ENCODE measurements around the gene PRIM1.

DNA sequence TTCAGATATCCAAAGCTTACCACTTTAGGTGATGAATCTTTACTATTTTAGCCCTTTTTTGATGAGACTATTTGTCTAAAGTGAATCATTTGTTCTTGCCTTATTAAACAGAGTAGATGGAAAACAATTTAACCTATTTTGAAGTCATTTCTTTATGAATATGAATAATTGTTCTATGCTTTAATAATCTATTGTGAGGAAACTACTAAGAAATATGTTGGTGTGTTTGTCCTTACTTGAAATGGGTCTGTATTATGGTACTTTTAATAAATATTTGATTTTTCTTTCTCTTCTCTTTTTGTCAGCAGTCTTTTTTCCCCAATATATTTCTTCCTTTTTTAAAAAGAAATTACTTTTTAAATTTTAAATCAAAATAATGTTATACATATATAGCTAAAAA is 35.4 kb upstream of the PRIM1 start:
- TF ChIP-seq, protein P1, sequence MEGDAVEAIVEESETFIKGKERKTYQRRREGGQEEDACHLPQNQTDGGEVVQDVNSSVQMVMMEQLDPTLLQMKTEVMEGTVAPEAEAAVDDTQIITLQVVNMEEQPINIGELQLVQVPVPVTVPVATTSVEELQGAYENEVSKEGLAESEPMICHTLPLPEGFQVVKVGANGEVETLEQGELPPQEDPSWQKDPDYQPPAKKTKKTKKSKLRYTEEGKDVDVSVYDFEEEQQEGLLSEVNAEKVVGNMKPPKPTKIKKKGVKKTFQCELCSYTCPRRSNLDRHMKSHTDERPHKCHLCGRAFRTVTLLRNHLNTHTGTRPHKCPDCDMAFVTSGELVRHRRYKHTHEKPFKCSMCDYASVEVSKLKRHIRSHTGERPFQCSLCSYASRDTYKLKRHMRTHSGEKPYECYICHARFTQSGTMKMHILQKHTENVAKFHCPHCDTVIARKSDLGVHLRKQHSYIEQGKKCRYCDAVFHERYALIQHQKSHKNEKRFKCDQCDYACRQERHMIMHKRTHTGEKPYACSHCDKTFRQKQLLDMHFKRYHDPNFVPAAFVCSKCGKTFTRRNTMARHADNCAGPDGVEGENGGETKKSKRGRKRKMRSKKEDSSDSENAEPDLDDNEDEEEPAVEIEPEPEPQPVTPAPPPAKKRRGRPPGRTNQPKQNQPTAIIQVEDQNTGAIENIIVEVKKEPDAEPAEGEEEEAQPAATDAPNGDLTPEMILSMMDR (IDR thresholded peaks at IDR 0.05) = no peak
- TF ChIP-seq POLR2A (IDR thresholded peaks at IDR 0.05) (no peak), POLR2AphosphoS5 (IDR thresholded peaks at IDR 0.05) (no peak)

Data from prostate gland (tissue), 2 donors.